Erythroblast (primary cell): ENCODE measurements around the gene HSF2BP.

Experiments used
- GATA1 ChIP-seq: IDR thresholded peaks from 2 replicates; pipeline ENCODE4 v1.6.1; 2011; ENCODE audit warnings: low read depth, mild to moderate bottlenecking, control low read depth, low read length, moderate library complexity
- POLR2A ChIP-seq: IDR thresholded peaks from 2 replicates; pipeline ENCODE4 v1.6.1; 2011; ENCODE audit warnings: mild to moderate bottlenecking, low read length

- TF ChIP-seq POLR2A = no peak
- no peak for TF ChIP-seq GATA1
These were observed 47.5 kb downstream of the HSF2BP start for GRCh38 chr21:43611598-43612369.
